Measurements from ENCODE around the gene EPHB1. TPM values are rescaled to one million over a fixed set of nuclear protein-coding genes. Genes with fewer than 3 reads are reported as not detected.

EPHB1 gene
- total and polyA plus RNA-seq, 2 of the 13 experiments (the other 11 are each of a cell fraction or from before 2014, with no cell fraction given) = 0.07 to 0.21 TPM

DNA sequence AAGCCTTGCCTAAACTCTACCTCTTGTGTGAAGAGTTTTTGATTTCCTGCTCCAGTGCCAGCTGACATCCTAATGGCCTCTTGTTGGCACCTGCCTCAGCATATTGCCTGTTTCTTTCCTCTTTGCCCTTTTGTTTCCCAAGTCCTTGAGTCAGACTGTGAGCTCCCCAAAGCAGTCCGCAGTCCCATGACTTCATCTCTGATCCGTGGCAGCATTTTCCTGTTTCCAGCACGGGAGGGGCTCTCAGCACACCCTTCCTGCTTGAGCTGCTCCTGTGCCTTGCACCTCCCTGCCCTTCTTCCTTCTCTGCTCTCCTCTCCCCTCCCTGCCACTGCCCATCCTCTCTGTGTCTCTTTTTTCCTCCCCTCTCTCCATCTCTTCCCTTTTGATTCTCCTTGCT is 179.6 kb downstream of the EPHB1 start (continued):
- TF ChIP-seq, protein P1, sequence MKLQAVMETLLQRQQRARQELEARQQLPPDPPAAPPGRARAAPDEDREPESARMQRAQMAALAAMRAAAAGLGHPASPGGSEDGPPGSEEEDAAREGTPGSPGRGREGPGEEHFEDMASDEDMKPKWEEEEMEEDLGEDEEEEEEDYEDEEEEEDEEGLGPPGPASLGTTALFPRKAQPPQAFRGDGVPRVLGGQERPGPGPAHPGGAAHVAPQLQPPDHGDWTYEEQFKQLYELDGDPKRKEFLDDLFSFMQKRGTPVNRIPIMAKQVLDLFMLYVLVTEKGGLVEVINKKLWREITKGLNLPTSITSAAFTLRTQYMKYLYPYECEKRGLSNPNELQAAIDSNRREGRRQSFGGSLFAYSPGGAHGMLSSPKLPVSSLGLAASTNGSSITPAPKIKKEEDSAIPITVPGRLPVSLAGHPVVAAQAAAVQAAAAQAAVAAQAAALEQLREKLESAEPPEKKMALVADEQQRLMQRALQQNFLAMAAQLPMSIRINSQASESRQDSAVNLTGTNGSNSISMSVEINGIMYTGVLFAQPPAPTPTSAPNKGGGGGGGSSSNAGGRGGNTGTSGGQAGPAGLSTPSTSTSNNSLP (IDR thresholded peaks at IDR 0.05; ENCODE audit: low read depth, low read length) = no peak
- TF ChIP-seq ZNF644 (CRISPR knock-in tag; IDR thresholded peaks at IDR 0.05; ENCODE audit: low read depth) (no peak), NFIC (IDR thresholded peaks at IDR 0.05; ENCODE audit: low read length) (no peak), NCOA2 (CRISPR knock-in tag; IDR thresholded peaks at IDR 0.05) (no peak), ZNF616 (CRISPR knock-in tag; IDR thresholded peaks at IDR 0.05; ENCODE audit: low read depth) (no peak)
- TF ChIP-seq, protein P2, sequence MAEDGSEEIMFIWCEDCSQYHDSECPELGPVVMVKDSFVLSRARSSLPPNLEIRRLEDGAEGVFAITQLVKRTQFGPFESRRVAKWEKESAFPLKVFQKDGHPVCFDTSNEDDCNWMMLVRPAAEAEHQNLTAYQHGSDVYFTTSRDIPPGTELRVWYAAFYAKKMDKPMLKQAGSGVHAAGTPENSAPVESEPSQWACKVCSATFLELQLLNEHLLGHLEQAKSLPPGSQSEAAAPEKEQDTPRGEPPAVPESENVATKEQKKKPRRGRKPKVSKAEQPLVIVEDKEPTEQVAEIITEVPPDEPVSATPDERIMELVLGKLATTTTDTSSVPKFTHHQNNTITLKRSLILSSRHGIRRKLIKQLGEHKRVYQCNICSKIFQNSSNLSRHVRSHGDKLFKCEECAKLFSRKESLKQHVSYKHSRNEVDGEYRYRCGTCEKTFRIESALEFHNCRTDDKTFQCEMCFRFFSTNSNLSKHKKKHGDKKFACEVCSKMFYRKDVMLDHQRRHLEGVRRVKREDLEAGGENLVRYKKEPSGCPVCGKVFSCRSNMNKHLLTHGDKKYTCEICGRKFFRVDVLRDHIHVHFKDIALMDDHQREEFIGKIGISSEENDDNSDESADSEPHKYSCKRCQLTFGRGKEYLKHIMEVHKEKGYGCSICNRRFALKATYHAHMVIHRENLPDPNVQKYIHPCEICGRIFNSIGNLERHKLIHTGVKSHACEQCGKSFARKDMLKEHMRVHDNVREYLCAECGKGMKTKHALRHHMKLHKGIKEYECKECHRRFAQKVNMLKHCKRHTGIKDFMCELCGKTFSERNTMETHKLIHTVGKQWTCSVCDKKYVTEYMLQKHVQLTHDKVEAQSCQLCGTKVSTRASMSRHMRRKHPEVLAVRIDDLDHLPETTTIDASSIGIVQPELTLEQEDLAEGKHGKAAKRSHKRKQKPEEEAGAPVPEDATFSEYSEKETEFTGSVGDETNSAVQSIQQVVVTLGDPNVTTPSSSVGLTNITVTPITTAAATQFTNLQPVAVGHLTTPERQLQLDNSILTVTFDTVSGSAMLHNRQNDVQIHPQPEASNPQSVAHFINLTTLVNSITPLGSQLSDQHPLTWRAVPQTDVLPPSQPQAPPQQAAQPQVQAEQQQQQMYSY (CRISPR knock-in tag; IDR thresholded peaks at IDR 0.05) = no peak

DNA sequence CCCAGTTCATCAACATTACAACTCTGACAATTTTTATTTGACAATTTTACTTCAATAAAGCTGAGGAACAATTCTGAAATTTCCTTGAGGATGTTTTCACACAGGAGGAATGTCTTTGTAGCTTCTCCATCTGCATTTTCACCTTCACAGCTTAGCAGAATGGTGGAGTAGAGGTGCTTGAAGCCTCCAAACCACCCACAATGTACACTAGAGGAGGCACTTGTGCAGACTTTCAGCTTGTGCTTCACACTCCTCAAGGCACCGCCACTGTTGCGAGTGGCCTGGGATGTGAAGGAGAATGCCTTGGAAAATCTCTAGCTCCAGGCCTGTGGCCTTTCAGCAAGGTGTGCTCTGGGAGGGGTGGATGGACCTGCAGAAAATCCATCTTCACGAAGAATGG is 181.9 kb downstream of the EPHB1 start:
- H3K27ac ChIP-seq (ENCODE audit: extremely low read length, insufficient read depth, low read length) = no peak overlapping the region
- no peak overlapping the region for H2AFZ ChIP-seq (ENCODE audit: low read length)
- no peaks in the 10 kb centered on the region for H4K20me1 ChIP-seq (ENCODE audit: insufficient read depth, low read length)
- 0% methylated on average over 3 of the region's 3 CpGs for WGBS (ENCODE audit: low lambda C conversion rate)
- no peak overlapping the region for H3K4me3 ChIP-seq (replicated peaks in 1 of 3; ENCODE audit: insufficient read depth in 1 of 3, low read depth in 2 of 3, low read length in 3 of 3)
- no peaks in the 10 kb centered on the region for H3K4me1 ChIP-seq (ENCODE audit: insufficient read depth, low read length)
- FAIRE-seq (no peak), ATAC-seq (no peak), DNase-seq (ENCODE audit: low spot score) (no peak)
- in situ Hi-C loops (cut with HindIII; ENCODE audit: extremely low pct_ligation_motif_present, low pct_unique_long_range_greater_than_20kb) = no loop called here
- intact Hi-C loops (cut with micrococcal nuclease; ENCODE audit: unreplicated experiment) = no loop called here
- no peaks in the 10 kb centered on the region for H3K9me3 ChIP-seq (ENCODE audit: low read length)
- peaks cover 0 to 1% of the 10 kb centered on the region in 2 experiments; a peak in 1 of 5 replicates for H3K27me3 ChIP-seq (ENCODE audit: control insufficient read depth in 1 of 2, insufficient read depth in 2 of 2, low read length in 2 of 2)
- H3K36me3 ChIP-seq (replicated peaks in 1 of 2; ENCODE audit: control insufficient read depth in 1 of 2, insufficient read depth in 2 of 2, low read length in 2 of 2) = no peaks in the 10 kb centered on the region
- H3K9ac ChIP-seq (ENCODE audit: insufficient read depth, low read depth, low read length) = no peak overlapping the region
- no peak overlapping the region for H3K4me2 ChIP-seq (ENCODE audit: low read depth, low read length)
- no TSS peak for BruUV-seq (replicated peaks)
- ChIA-PET POLR2A (no interaction called here), CTCF (ENCODE audit: low intra/inter-chr PET ratio, low total read pairs) (no interaction called here)
- no peaks in the 10 kb centered on the region for H3K79me2 ChIP-seq (ENCODE audit: insufficient read depth, low read length)
- TF ChIP-seq ZC3H13 (CRISPR knock-in tag; IDR thresholded peaks at IDR 0.05) (no peak), ZNF883 (CRISPR knock-in tag; IDR thresholded peaks at IDR 0.05; ENCODE audit: not compliant biosample characterization) (no peak), FOXC1 (CRISPR knock-in tag; IDR thresholded peaks at IDR 0.05; ENCODE audit: borderline replicate concordance) (no peak), RELA (CRISPR knock-in tag; IDR thresholded peaks at IDR 0.05) (no peak)
- TF ChIP-seq, protein P3, sequence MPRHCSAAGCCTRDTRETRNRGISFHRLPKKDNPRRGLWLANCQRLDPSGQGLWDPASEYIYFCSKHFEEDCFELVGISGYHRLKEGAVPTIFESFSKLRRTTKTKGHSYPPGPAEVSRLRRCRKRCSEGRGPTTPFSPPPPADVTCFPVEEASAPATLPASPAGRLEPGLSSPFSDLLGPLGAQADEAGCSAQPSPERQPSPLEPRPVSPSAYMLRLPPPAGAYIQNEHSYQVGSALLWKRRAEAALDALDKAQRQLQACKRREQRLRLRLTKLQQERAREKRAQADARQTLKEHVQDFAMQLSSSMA (CRISPR knock-in tag; IDR thresholded peaks at IDR 0.05) = no peak
- TF ChIP-seq, protein P4, sequence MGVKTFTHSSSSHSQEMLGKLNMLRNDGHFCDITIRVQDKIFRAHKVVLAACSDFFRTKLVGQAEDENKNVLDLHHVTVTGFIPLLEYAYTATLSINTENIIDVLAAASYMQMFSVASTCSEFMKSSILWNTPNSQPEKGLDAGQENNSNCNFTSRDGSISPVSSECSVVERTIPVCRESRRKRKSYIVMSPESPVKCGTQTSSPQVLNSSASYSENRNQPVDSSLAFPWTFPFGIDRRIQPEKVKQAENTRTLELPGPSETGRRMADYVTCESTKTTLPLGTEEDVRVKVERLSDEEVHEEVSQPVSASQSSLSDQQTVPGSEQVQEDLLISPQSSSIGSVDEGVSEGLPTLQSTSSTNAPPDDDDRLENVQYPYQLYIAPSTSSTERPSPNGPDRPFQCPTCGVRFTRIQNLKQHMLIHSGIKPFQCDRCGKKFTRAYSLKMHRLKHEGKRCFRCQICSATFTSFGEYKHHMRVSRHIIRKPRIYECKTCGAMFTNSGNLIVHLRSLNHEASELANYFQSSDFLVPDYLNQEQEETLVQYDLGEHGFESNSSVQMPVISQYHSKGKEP (CRISPR knock-in tag; IDR thresholded peaks at IDR 0.05) = no peak
- TF ChIP-seq, protein P5, sequence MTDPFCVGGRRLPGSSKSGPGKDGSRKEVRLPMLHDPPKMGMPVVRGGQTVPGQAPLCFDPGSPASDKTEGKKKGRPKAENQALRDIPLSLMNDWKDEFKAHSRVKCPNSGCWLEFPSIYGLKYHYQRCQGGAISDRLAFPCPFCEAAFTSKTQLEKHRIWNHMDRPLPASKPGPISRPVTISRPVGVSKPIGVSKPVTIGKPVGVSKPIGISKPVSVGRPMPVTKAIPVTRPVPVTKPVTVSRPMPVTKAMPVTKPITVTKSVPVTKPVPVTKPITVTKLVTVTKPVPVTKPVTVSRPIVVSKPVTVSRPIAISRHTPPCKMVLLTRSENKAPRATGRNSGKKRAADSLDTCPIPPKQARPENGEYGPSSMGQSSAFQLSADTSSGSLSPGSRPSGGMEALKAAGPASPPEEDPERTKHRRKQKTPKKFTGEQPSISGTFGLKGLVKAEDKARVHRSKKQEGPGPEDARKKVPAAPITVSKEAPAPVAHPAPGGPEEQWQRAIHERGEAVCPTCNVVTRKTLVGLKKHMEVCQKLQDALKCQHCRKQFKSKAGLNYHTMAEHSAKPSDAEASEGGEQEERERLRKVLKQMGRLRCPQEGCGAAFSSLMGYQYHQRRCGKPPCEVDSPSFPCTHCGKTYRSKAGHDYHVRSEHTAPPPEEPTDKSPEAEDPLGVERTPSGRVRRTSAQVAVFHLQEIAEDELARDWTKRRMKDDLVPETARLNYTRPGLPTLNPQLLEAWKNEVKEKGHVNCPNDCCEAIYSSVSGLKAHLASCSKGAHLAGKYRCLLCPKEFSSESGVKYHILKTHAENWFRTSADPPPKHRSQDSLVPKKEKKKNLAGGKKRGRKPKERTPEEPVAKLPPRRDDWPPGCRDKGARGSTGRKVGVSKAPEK (CRISPR knock-in tag; IDR thresholded peaks at IDR 0.05; ENCODE audit: borderline replicate concordance) = no peak
